Measurements from ENCODE around the gene GPAM.
A peak's percentile ranks its signal among the peaks of the same experiment; 100 is the strongest.
"Not testable (repeated sequence)": the region's sequence is repeated elsewhere in the genome, so short reads cannot be mapped to it uniquely, and the experiment has no call there.

GPAM gene, protein sequence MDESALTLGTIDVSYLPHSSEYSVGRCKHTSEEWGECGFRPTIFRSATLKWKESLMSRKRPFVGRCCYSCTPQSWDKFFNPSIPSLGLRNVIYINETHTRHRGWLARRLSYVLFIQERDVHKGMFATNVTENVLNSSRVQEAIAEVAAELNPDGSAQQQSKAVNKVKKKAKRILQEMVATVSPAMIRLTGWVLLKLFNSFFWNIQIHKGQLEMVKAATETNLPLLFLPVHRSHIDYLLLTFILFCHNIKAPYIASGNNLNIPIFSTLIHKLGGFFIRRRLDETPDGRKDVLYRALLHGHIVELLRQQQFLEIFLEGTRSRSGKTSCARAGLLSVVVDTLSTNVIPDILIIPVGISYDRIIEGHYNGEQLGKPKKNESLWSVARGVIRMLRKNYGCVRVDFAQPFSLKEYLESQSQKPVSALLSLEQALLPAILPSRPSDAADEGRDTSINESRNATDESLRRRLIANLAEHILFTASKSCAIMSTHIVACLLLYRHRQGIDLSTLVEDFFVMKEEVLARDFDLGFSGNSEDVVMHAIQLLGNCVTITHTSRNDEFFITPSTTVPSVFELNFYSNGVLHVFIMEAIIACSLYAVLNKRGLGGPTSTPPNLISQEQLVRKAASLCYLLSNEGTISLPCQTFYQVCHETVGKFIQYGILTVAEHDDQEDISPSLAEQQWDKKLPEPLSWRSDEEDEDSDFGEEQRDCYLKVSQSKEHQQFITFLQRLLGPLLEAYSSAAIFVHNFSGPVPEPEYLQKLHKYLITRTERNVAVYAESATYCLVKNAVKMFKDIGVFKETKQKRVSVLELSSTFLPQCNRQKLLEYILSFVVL

DNA sequence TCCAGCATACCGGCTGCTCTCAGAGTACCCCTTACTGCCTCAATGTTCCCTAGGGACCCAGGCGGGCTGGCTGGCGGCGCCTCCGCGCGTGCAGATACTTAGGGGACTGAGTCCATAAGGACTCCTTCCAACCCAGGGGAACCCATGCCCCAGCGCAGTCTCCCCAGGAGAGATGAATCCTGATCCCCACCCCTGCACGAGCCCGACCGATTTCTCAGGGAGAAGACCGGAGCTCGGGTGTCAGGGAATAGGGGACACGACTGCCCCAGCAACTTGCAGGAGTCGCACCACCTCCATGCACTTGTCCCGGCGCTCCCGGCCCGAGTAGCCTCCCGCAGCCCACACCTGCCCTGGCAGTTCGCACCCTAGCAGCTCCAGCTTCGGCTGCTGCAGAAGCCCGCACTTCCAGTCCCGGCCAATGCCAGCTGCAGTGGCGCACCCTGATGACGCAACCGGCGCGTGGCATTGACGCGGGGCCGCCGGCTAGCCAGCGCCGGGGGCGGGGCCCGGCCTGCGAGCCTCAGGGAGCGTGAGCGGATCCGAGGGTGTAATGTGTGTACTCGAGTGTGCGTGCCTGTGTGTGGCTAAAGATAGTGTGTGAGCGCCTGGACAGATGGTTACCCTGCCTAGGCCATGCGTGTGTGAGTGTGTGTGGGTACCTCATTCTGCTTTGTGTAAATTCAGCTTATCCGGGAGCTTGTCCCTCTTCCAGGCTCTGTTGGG, at the start of gene GPAM:
GPAM (minus strand) TSS at position 437 of the 723 bp plus-strand sequence. CDS start 1,981 bp downstream, outside the sequence.
- DNase-seq = peak; percentile 80

DNA sequence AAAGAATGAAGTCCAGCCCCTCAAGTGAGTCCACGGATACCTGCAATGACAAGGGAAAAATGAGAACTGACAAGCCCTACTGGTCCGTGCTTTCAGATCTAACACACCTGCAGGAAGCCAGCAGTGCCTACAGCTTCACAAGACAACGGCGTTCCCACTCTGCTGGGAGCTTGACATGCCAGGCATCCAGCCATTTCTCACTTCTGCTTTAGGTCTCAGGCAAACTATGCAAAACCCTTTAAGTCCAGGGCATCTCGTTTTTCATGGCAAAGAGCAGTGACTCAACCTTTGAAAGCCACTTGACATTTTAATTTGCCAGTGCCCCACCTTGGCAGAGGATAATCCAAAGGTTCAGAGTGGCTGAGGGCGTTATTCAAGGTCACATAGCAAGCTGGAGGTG, 49.1 kb upstream of the GPAM start:
- DNase-seq = peak; percentile 77

DNA sequence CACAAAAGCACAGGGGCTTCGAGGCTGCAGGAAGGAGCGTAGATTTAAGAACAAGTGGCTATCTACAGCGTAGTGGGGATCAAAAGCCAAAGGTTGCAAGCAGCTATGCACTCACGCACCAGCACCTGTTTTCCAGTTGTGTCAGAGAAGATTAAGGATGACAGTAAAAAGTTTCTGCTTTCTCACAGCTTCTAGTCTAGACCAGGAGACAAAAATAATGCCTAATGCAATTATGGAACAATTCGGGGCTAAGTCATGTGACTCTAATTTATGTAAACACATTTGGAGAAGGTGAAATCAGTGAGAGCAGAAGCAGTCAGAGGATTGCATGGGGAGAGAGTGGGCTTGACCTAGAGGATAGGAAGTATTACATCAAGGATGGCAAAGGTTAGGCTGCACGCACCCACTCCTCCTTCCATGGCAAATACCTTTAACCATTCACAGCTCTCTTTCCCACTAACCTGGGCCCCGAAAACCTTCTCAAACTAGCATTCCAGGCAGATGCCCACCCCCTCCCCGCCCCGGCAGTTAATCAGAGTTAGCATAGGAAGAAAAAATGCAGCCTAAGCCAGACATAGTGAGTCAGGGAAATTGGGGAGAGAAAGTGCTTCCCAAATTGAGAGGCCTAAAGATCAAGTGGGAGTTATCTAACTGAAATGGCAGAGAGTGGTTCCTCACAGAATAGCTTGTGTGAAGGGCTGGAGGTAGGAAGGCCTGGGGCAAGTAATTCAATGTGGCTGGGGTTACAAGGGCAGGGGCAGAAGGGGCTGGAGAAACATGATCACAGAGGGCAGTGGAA, 48.2 kb upstream of the GPAM start:
- no peak for DNase-seq

DNA sequence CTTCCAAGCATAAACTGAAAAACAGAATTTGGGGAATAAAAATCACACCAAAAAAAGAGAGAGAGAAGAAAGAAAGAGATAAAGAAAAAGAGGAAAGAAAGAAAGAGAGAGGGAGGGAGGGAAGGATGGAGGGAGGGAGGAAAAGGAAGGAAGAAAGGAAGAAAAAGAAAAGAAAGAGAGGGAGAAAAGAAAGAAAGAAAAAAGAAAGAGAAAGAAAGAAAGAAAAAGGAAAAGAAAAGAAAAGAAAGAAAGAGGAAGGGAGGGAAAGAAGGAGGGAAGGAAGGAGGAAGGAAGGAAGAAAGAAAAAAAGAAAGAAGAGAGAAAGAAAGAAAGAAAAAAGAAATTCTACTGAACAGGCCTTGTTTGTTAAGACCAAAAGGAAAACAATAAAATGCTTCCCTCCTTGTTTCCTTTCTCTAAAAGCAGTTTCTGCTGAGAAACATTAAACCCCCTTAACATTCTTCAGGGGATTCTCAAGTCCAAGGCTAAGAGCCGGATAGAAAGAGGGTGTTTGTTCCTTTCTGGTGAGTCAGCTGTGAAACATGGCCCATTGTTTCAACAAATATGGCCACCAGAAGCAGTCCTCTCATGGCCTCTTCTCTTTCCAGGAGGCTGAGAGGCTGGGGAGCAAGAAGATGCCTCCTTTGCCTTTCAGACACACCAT, 46.9 kb upstream of the GPAM start:
- no peak for DNase-seq

DNA sequence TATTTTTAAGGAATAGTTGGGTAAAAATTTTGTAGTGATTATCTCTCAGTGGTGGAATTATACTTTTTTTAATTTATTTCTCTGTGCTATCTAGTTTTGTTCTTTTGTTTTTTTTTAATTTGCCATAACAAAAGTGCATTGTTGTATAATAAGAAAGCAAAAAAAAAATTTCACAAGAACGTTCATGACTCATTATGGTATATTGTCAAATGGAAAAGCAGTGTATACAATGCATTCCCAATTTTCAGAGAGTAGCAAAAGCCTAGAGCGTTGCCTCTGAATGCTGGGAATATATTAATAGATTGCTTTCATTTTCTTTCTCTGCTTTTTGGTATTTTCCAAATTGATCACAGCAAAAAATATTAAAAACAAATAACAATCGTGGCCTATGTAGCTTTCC, 46.3 kb upstream of the GPAM start:
- no peak for DNase-seq

DNA sequence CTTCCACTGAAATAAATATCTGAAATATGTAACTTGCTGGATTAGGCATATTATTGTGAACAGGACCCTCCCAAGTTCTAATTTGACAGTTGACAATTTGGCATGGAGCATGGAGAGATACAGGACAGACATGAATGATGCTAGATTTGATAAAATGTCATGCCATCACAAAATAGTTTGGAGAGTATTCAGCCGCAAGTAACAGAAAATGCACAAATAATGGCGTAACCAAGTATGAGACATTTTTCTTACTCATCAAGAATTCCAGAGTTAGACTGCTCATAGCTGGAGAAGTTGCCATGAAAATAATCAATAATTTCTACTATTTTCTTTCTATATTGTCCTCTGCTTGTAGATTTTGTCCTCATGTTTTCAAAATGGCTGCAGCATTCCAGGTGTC, 45.5 kb upstream of the GPAM start:
- DNase-seq = no peak

DNA sequence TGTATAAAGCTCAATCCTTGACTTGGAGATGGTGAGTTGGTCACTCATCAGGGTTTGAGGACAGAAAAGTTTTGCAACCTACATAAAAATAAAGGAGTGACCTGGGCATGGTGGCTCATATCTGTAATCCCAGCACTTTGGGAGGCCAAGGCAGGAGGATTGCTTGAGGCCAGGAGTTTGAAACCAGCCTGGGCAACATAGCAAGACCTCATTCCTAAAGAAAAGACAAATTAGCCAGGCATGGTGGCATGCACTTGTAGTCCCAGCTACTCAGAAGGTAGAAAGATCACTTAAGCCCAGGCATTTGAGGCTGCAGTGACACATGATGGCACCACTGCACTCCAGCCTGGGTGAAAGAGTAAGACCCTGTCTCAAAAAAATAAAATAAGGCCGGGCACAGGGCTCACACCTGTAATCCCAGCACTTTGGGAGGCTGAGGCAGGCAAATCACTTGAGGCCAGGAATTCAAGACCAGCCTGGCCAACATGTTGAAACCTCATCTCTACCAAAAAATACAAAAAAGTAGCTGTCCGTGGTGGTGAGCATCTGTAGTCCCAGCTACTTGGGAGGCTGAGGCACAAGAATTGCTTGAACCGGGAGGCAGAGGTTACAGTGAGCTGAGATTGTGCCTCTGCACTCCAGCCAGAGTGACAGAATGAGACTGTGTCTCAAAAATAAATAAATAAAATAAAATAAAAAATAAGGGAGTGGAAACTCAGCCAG, 45.0 kb upstream of the GPAM start:
- DNase-seq = not testable (repeated sequence)

DNA sequence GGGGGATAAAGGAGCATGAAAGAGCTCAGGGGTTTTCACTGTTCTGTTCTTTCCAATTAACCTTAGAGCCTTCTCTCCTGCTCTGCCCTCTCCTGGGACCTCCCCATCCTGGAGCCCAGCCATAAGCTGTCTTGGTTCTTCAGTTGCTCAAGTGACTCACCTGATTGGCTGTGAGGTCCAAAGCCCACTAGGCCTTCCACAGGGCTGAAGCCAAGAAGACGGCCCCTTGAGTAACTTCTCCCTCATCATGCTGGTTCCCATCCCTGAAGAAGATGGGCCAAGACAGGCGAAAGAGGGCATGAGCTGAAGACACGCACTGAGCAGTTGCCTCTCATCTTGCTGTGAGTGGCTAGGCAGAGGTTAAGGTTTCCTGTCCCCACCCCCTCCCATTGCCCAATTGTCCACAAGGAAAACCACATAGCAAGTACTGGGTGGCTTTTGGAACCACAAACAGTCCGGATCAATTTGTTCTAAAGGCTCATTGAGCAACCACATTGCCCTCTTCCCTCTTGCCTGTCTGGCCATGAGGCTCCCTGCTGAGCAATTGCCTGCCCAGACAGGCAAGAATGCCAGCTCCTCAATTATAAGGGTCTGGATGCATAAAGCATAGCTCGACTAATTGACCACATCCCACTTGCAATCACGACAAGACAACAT, 43.9 kb upstream of the GPAM start:
- DNase-seq = peak; percentile 96

DNA sequence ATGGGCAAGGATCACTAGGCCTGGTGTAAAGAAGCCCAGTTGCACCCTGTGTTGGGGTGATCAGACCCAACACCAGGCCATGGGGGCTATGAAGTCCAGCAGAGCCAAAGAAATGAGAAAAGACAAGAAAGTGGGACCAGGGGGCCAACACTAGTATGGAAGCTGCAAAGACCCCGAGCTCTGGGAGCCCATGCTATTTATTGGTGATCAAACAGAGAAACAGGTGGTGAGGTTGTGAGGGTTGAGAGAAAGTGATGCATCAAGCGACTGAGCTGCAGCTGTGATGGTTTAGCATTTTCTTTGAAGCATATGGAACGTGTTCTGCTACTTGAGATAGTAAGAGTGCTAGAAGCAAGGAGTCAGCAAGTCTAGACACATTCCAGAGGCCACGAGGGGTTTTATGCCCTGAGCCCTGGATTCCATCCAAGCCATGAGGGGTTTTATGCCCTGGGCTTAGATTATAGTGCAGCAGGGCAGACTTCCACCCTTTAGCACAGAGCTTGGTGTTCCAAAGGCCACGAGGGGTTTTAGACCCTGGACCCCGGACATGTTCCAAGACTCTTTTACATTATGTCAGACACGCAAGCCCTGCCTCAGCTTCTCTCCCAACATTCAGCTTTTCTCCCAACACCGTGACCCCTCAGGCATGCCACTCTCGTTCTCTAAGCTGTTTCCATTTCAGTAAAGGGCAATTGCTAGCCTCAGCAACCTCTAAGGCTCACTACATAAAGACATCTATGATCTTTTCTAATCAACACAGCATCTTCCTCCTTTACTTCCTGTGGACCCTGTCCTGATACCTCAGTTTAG, 43.1 kb upstream of the GPAM start:
- DNase-seq = no peak

DNA sequence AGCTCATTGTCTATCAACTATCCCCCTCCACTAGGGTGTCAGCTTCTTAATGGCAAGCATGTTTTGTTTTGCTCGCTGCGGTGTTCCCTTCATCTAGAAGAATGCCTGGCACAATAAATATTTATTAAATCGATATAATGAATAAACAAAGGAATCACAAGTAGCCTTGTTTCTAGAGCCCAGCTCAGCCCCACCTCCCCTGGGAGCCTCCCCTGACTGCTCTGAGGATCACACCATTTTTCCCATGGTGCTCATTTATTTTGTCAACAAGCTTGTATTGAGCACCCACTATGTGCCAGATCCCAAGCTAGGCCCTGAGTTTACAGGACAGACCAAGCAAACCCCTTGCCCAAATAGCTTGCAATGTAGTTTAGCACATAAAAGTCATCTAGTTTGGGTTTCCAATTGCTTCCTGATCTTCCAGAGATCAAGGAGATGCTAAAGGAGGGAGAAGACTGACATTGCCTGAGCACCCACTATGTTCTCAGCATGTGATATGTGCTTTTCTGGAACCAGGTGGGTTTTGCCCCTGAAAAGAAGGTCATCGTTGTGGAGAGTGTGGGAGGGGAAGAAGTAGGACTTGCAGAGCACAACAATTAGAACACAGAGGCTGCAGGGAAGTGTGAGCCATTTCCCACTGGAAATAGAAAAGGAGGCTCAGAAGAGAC, 42.3 kb upstream of the GPAM start:
- no peak for DNase-seq

DNA sequence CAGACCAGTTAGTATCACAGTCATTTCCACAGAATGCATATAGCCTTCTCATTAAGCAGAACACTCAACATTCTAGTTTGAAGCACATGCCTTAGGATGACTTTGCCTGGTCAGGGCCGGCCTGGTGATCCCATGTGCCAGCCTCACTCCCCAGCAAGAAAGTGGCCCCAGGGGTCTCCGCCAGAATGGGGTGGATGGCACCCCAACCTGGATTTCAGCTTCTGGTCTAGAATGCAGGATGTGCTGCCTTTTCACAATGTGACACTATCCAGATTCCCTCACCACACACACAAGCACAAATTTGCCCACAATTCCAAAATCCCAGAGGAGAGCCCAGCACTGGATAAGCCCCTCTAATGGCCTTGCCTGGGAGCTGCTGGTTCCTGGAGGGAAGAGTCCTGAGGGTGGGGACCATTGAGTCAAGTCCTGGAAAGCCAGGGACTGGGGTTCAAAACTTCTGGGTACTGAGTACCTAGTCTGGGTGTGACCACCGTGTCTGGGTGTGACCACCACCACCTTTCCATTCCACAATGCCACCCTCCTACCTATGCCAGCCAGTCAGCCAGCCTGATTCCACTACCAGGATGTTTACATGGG, 41.5 kb upstream of the GPAM start:
- DNase-seq = no peak

DNA sequence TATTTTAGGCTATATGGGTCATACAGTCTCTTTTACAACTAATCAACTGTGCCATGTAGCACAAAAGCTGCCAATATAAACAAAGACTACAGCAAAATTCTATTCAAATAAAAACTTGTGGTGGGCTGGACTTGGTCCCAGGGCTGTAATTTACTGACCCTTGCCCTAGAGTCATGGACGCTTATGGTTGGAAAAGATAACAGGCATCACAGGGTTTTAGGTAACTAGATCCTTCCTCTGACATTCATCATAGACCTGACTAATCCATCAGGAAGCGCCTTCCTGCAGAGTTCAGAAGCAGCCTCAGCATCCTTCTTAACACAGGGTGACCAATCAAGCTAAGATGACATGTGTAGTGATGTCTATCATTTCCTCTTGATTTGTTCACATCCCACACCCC, 40.2 kb upstream of the GPAM start:
- DNase-seq = no peak

DNA sequence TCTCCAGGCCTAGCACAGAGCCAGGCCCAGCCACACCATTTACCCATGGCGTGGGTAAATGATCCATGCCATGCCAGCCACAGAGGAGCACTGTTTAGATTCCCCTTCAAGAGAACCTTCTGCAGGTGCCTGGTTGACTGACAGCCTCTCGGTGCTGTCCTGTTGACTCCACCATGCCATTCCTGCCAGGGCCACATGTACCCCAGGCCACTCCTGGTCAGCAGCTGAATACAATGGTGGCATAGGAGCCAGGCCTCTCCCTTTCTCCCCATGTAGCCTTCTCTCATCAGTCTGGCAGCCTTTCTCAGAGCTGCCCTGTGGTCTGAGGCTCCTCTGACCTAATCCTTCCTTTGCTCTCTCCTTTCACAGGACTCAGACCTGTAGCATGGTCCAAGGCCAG, 39.2 kb upstream of the GPAM start:
- no peak for DNase-seq

DNA sequence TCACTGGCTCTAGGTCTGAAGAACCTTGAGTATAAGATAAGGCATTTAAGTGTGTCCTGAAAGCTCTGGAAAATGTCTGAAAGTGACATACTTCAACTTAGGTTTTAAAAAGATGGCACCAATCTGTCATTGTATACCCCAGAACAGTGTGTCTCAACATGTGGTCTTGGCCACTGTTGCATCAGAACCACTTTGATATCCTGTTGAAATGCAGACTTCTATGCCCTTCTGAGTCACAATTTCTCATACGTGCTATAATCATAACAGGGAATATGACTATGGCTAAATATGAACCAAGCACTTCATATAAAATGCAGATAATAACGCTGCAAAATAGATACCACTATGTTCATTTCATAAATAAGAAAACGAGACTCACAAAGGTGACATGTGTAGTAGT, 38.0 kb upstream of the GPAM start:
- DNase-seq = peak; percentile 52

DNA sequence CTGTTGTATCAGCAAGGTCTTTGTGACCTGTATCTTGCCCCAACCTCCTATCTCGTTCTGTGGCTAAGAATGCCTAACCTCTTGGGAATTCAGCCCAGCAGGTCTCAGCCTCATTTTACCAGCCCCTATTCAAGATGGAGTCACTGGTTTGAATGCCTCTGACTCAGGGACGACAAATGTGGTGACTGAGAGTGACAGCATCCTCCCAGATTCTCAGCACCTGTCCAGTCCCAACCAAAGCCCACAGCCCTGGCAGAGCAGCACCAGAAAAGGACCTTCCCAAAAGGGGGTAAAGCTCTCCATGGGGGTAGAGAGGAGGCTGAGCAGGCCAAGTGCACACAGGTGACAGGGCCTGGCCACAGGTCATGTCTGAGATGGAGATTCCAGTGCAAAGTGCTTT, 35.4 kb upstream of the GPAM start:
- DNase-seq = no peak

DNA sequence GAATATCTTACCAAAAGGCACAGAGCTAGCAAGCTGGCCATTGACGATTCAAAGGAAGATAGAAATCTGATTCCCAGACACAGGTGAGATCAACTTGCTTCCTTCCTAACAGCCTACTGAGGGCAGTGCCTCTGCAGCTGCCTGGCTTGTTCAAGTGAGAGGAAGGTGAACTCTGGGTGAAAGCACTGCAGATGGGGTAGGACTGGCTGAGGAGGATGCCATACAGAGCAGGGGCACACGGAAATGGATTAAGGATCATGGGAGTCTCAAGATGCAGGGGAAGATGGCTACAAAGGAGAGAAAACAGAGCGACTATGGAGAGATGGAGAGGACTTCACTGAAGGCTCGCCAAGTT, 34.4 kb upstream of the GPAM start:
- no peak for DNase-seq

DNA sequence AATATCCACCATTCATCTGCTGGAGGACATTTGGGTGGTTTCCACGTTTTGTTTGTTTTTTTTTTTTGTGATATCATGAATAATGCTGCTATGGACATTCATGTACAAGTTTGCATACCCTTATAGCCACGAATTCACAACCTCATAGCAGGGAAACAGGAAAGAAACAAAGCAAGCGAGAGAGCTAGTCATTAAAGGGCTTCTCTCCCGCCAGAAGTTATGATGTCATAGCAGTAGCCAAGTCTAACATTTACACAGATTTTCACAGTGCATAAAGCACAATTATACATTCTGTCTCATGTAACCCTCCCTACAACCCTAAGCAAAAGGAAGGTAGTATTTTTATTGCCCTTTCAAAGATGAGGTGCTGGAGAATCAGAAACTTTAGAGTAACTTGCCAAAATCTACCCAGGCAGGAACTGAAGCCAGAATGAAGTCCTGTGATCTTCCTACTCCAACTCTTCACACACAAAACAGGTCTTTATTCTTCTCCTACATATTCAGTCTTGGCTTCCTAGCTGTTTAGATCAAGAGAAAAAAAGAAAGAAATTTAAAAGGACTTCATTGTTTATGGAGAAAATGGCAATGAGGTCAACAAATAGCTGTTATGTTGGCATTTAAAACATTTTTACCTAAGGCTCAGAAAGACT, 33.9 kb upstream of the GPAM start:
- DNase-seq = no peak

DNA sequence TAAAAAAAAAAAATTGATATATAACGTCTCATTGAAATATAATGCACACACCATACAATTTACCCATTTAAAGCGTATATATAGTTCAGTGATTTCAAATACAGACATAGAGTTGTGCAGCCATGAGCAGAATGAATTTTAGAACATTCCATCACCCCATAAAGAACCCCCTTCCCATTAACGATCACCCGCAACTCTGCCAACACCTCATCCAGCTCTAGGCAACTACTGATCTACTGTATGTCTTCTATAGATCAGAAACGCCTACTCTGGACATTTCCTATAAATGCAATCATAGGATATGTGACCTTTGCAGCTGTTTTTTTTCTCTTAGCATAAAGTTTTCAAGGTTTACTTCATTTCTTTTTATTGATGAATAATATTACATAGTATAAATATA, 33.4 kb upstream of the GPAM start:
- no peak for DNase-seq

DNA sequence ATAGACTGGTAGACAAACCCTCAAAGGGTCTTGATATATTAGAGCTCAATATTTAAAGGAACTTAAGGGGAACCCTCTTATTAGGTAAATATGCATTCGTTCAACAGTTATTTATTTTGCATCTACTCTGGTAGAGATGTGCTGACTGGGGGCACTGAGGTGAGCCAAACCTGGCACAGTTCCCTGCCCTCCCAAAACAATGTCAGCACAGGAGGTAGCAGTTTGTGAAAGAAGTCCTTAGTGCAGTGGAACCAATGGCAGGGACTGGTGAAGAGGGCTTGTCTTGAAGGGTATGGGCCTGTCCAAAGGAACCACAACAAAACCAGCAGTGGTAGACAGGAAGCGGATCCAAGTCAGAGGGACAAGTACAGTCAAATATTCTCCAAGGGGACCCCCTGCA, 32.6 kb upstream of the GPAM start:
- no peak for DNase-seq
